Skeletal muscle tissue (tissue), 4 donors: ENCODE measurements around the gene MED1. TPM values are rescaled to one million over a fixed set of nuclear protein-coding genes. Genes with fewer than 3 reads are reported as not detected.
"Not testable (repeated sequence)": the region's sequence is repeated elsewhere in the genome, so short reads cannot be mapped to it uniquely, and the experiment has no call there.

Experiments used
- H3K27ac ChIP-seq: one replicate; pipeline ENCODE4 v1.7.0; 2013; ENCODE audit warnings: mild to moderate bottlenecking, low read depth, low read length, inconsistent platforms
- H3K27me3 ChIP-seq, 3 donors: one replicate each; pipeline ENCODE4 v1.7.0; 2013; ENCODE audit warnings: low read length in 3 of 3; ENCODE audit not compliant: control insufficient read depth in 3 of 3, insufficient read depth in 3 of 3
- H3K36me3 ChIP-seq, 3 donors: one replicate each; pipeline ENCODE4 v1.7.0; 2013; ENCODE audit warnings: low read length in 3 of 3; ENCODE audit not compliant: control insufficient read depth in 3 of 3, insufficient read depth in 3 of 3
- H3K4me1 ChIP-seq, 3 donors: one replicate each; pipeline ENCODE4 v1.7.0; 2013; ENCODE audit warnings: low read length in 3 of 3, mild to moderate bottlenecking in 3 of 3; ENCODE audit not compliant: control insufficient read depth in 3 of 3, insufficient read depth in 3 of 3
- H3K4me3 ChIP-seq, 3 donors: one replicate each; pipeline ENCODE4 v1.7.0; 2013; ENCODE audit warnings: low read length in 3 of 3
- H3K9ac ChIP-seq, 3 donors: one replicate each; pipeline ENCODE4 v1.7.0; 2013; ENCODE audit warnings: low read length in 3 of 3, mild to moderate bottlenecking in 3 of 3, moderate library complexity in 2 of 3, low read depth in 1 of 3
- H3K9me3 ChIP-seq, 3 donors: one replicate each; pipeline ENCODE4 v1.7.0; 2013; ENCODE audit warnings: low read length in 3 of 3; ENCODE audit not compliant: control insufficient read depth in 3 of 3
- total RNA-seq: library from RNA; depleted of rRNA; stranded (reverse); fragments of >200 nt; gene quantifications from one replicate; pipeline ENCODE4 v1.2.3, GENCODE V29; 2014
- donor health status: Osteomylitis.

Gene MED1
- total RNA-seq, 1 donor from 2014 or later, result 20.9 TPM

DNA sequence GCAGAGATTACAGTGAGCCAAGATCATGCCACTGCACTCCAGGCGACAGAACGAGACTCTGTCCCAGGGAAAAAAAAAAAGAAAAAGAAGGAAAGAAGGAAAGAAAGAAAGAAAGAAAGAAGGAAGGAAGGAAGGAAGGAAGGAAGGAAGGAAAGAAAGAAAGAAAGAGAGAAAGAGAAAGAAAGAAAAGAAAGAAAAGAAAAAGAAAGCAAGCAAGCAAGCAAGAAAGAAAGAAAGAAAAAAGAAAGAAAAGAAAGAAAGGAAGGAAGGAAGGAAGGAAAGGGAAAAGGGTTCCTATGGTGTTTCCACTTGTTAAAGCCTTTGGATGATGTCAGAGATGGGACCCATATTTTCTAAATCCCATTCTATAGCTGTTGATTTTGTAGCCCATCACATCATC lies 11.2 kb downstream of the MED1 start:
- H3K4me3 ChIP-seq, H3K9me3 ChIP-seq, H3K27ac ChIP-seq, H3K27me3 ChIP-seq, H3K4me1 ChIP-seq, H3K9ac ChIP-seq: not testable (repeated sequence)
- H3K36me3 ChIP-seq, result peaks cover 19 to 39% (median 32%) of the 10 kb centered on the region in 3 donors

DNA sequence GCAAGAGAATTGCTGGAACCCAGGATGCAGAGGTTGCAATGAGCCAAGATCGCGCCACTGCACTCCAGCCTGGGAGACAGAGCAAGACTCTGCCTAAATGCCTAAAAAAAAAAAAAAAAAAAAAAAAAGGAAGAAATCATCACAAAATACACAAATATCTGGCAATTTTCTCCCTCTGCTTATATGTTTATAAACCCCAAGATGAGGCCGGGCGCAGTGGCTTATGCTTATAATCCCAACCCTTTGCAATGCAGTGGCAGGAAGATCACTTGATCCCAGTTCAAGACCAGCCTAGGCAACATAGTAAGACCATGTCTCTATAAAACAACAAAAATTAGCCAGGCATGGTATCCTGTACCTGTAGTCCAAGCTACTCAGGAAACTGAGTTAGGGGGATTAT lies 21.5 kb downstream of the MED1 start:
- Histone ChIP-seq H3K27ac (no peak overlapping the region), H3K9me3 (no peaks in the 10 kb centered on the region), H3K9ac (no peak overlapping the region), H3K27me3 (no peaks in the 10 kb centered on the region), H3K4me3 (no peak overlapping the region), H3K36me3 (peaks cover 40 to 49% (median 45%) of the 10 kb centered on the region in 3 donors), H3K4me1 (peaks cover 0 to 3% (median 0%) of the 10 kb centered on the region in 3 donors)

DNA sequence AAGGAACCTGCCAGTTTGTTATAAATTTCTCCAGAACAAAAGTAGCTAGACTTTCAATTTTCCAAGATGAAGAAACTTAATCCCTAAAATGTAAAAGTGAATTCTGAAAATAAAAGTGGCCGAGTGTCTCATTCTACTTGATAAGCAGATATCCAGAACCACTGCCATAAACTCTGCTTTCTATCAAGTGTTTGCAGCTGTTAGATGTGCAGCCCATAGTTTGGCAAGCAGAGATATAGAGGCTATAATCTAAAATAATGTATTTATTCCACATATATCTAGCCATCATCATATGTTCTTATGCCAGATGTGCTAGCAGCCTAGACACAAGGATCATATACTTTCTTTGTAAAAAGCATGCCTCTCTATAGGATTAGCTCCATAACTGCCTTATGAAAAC lies 34.9 kb downstream of the MED1 start:
- H3K36me3 ChIP-seq, result peaks cover 47 to 52% (median 51%) of the 10 kb centered on the region in 3 donors
- H3K9me3 ChIP-seq, result no peaks in the 10 kb centered on the region
- H3K9ac ChIP-seq, result no peak overlapping the region
- no peaks in the 10 kb centered on the region for H3K27me3 ChIP-seq
- no peak overlapping the region for H3K4me3 ChIP-seq
- H3K27ac ChIP-seq, result no peak overlapping the region
- no peaks in the 10 kb centered on the region for H3K4me1 ChIP-seq

DNA sequence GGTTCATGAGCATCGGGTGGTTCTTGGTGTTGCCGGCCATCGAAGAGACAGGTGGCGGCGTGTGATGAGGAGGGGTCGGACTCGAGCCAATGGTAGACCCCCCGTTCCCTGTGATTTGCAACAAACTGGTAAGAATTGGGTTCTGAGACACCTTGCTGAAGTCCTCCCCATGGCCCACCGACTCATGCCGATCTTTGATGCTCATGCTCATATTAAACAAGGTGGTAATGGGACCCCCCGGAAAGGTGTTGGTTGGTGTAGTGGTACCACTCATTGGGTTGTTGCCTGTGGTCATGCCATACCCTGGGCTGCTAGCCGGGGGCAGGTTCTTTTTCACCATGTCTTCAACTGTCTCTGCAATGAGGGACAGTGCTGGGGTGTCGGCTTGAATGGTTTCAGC lies 40.8 kb downstream of the MED1 start:
- H3K9me3 ChIP-seq, result no peaks in the 10 kb centered on the region
- H3K4me1 ChIP-seq, result no peaks in the 10 kb centered on the region
- no peak overlapping the region for H3K4me3 ChIP-seq
- no peaks in the 10 kb centered on the region for H3K27me3 ChIP-seq
- peaks cover 45 to 67% (median 54%) of the 10 kb centered on the region in 3 donors for H3K36me3 ChIP-seq
- no peak overlapping the region for H3K27ac ChIP-seq
- H3K9ac ChIP-seq, result no peak overlapping the region

DNA sequence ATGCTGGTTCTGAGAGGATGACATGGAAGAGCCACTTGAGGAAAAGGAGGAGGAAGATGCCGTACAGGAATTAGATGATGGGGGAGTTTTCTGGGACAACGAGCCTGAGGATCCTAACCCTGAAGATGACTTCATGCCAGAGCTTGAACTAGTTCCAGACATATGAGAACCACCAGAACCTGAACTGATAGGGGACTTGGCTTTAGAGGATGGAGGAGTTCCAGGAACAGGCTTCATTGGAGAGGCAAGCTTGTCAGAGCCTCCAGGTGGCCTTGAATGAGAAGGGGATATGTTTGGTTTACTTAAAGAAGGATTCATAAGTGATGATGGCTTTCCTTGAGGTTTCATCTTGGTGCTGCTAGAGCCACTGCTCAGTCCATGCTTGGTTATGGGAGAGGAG lies 42.7 kb downstream of the MED1 start:
- no peak overlapping the region for H3K4me3 ChIP-seq
- no peaks in the 10 kb centered on the region for H3K27me3 ChIP-seq
- H3K4me1 ChIP-seq, result no peaks in the 10 kb centered on the region
- no peak overlapping the region for H3K27ac ChIP-seq
- no peaks in the 10 kb centered on the region for H3K9me3 ChIP-seq
- H3K9ac ChIP-seq, result no peak overlapping the region
- H3K36me3 ChIP-seq, result peaks cover 34 to 57% (median 48%) of the 10 kb centered on the region in 3 donors

DNA sequence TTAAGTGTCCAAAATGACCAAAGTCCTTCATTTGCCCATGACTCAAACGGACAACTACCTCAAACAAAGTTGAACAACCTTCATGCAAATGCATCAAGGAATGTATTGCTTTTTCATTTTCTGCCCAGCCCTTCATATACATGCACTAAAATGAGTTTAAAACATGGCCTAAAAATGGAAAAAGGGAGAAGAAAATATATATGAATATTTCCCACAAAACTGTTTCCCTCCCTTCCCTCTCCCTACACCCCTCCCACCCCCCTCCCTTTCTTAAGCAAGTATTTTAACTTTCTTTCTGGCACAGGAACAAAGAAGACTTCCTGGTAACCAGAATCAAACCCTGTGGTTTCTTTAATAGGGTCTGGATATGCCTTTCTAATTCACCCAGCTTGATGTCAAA lies 44.1 kb downstream of the MED1 start:
- Histone ChIP-seq H3K4me3 (no peak overlapping the region), H3K9ac (no peak overlapping the region), H3K9me3 (no peaks in the 10 kb centered on the region), H3K27ac (no peak overlapping the region), H3K27me3 (no peaks in the 10 kb centered on the region), H3K4me1 (peaks cover 0 to 4% (median 4%) of the 10 kb centered on the region in 3 donors), H3K36me3 (peaks cover 32 to 51% (median 42%) of the 10 kb centered on the region in 3 donors)

DNA sequence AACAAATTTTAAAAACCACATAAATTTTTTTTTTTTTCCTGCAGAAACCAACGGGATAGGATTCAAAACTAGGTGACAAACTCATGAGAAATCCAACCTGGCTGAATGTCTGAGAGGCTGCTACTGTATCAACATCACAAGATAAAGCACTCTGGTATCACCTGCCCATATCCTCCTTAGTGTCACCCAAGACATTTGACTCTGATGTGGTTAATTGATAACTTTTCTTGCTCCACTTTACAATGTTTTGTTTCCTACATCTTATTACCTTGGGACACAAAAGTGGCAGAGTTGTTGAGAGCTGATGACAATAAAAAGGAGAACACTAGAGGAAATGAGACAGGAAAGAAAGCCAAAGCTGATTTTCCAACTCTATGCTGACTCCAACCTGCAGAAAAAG lies 45.6 kb downstream of the MED1 start:
- Histone ChIP-seq H3K9me3 (no peaks in the 10 kb centered on the region), H3K36me3 (peaks cover 26 to 43% (median 35%) of the 10 kb centered on the region in 3 donors), H3K9ac (no peak overlapping the region)

DNA sequence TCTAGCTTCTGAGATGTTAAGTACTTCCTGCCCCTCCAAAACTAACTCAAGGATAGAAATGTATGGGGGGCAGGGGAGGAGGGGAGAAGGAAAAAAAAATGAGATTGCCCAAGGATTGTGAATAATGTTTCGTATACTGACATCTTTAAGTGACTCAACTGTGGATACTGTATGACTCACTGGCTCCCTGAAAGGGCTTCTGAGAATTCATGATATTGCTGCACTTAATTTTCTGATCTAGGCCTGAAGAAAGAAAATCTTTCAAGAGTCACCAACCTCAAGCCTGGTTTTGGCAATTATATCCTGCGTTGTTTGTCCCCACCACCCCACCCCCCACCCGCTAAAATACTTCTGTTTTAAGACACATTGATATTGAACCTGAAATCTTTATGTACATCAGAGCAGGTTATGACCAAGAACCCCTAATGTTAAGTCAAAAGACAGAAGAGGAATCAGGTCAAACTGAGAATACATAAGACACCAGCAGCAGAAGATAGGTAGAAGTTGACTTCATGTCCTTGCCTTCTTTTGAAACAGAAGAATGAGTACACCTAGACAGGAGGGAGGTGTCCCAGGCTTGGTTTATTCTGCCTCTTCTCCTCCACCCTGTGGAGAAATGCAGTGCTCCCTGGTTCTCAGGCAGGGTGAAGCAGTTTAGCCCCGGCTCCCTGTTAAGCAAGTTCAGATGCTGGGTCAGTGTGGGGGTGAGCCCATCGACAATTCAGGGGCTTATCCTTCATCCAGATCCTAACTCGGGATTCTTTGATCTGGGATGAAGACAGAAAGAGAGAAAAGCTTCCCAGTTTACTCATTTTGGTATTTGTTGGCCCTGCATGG lies 46.3 kb downstream of the MED1 start:
- no peak overlapping the region for H3K27ac ChIP-seq
- no peak overlapping the region for H3K9ac ChIP-seq
- peaks cover 7 to 13% (median 9%) of the 10 kb centered on the region in 3 donors for H3K4me1 ChIP-seq
- no peak overlapping the region for H3K4me3 ChIP-seq
- H3K36me3 ChIP-seq, result peaks cover 19 to 36% (median 28%) of the 10 kb centered on the region in 3 donors
- H3K9me3 ChIP-seq, result no peaks in the 10 kb centered on the region
- H3K27me3 ChIP-seq, result no peaks in the 10 kb centered on the region

More for the DNA sequence above, 45.6 kb downstream of the MED1 start:
- Histone ChIP-seq H3K4me3 (no peak overlapping the region), H3K4me1 (peaks cover 4 to 9% (median 7%) of the 10 kb centered on the region in 3 donors), H3K27ac (no peak overlapping the region), H3K27me3 (no peaks in the 10 kb centered on the region)

DNA sequence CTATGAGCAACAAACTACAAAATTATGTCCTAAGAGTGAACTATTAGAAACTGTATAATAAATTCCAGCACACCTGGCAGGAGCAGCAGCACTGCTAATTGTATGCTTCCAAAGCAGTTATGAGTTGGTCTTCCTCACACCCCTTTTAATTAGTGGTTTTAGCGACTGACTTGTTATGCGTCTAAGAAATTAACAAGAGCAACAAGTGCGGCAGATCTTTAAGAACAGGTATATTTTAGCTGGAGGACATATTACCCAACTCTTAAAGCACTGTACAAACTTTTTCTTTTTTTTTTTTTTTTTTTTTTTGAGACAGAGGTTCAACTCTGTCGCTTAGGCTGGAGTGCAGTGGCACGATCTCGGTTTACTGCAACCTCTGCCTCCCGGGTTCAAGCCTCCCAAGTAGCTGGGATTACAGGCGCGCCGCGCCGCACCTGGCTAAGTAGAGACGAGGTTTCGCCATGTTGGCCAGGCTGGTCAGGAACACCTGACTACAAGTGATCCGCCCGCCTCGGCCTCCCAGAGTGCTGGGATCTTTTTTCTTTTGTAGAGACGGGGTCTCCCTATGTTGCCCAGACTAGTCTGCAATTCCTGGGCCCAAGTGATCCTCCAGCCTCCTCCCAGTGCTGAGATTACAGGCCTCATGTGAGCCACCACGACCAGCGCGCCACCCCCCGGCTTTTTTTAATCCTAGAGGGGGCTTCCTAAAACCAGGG lies 48.0 kb downstream of the MED1 start:
- no peak overlapping the region for H3K4me3 ChIP-seq
- peaks cover 9 to 20% (median 11%) of the 10 kb centered on the region in 3 donors for H3K4me1 ChIP-seq
- no peaks in the 10 kb centered on the region for H3K9me3 ChIP-seq
- H3K36me3 ChIP-seq, result peaks cover 7 to 19% (median 12%) of the 10 kb centered on the region in 3 donors
- H3K27ac ChIP-seq, result no peak overlapping the region
- H3K27me3 ChIP-seq, result no peaks in the 10 kb centered on the region
- no peak overlapping the region for H3K9ac ChIP-seq
